OCI-LY7 (cell line): ENCODE results near the gene CXCL8. TPM values are rescaled to one million over a fixed set of nuclear protein-coding genes. Genes with fewer than 3 reads are reported as not detected.
"Not testable (repeated sequence)": the region's sequence is repeated elsewhere in the genome, so short reads cannot be mapped to it uniquely, and the experiment has no call there.

Experiments
- BruUV-seq: library from RNA; stranded (reverse); fragments of 400-500 nt; replicated peaks from 2 replicates; lab custom pipeline; 2021; lab: Mats Ljungman, UMichigan
- CTCF ChIA-PET: fragments of 300-600 bp; sonication (Branson Sonifier 250); formaldehyde crosslinking; loops from one replicate; lab custom pipeline; 2022; ENCODE audit warnings: antibody characterized with exemption; ENCODE audit not compliant: unreplicated experiment; lab: Charles Lee
- POLR2A ChIA-PET: fragments of 300-600 bp; sonication (Branson Sonifier 250); formaldehyde crosslinking; loops from one replicate; lab custom pipeline; 2022; ENCODE audit warnings: antibody characterized with exemption; lab: Charles Lee
- DNase-seq: peaks from one replicate; pipeline ENCODE4 v3.0.0-alpha.2; 2015; ENCODE audit warnings: low spot score
- H2AFZ ChIP-seq: fragments of 200-600 bp; sonication (generic), shearing (Covaris generic); 2 replicates; pipeline ENCODE4 v1.6.1; 2014; ENCODE audit warnings: mild to moderate bottlenecking, antibody characterized with exemption, low read length, moderate library complexity
- H3K27ac ChIP-seq: fragments of 200-600 bp; sonication (generic); 2 replicates; pipeline ENCODE4 v1.5.1; 2014; ENCODE audit warnings: mixed run types, low read depth, mild to moderate bottlenecking, moderate library complexity, low read length, inconsistent platforms; ENCODE audit not compliant: poor library complexity, severe bottlenecking
- H3K36me3 ChIP-seq: fragments of 200-600 bp; sonication (generic); 2 replicates; pipeline ENCODE4 v1.6.1; 2014; ENCODE audit warnings: mild to moderate bottlenecking, antibody characterized with exemption, low read length, moderate library complexity, mixed read lengths; ENCODE audit not compliant: insufficient read depth
- H3K4me1 ChIP-seq: fragments of 200-600 bp; sonication (generic); 2 replicates; pipeline ENCODE4 v1.5.1; 2014; ENCODE audit warnings: mild to moderate bottlenecking, low read length; ENCODE audit not compliant: insufficient read depth, poor library complexity, severe bottlenecking
- H3K4me2 ChIP-seq: fragments of 200-600 bp; sonication (generic); 2 replicates; pipeline ENCODE4 v1.6.1; 2014; ENCODE audit warnings: mild to moderate bottlenecking, low read length
- H3K4me3 ChIP-seq: fragments of 200-600 bp; sonication (generic); 2 replicates; pipeline ENCODE4 v1.5.1; 2014; ENCODE audit warnings: mild to moderate bottlenecking, low read depth, low read length; ENCODE audit not compliant: poor library complexity, severe bottlenecking
- H3K79me2 ChIP-seq: fragments of 200-600 bp; sonication (generic); 2 replicates; pipeline ENCODE4 v1.6.1; 2016; ENCODE audit warnings: low read depth, mild to moderate bottlenecking, low read length, moderate library complexity, mixed read lengths; ENCODE audit not compliant: insufficient read depth
- H3K9me2 ChIP-seq: fragments of 200-600 bp; sonication (generic); 2 replicates; pipeline ENCODE4 v1.6.1; 2016; ENCODE audit warnings: mild to moderate bottlenecking, low read length, mixed read lengths; ENCODE audit not compliant: insufficient read depth
- H3K9me3 ChIP-seq: fragments of 200-600 bp; sonication (generic); 2 replicates; pipeline ENCODE4 v1.6.1; 2014; ENCODE audit warnings: mild to moderate bottlenecking, mixed run types, low read length, mixed read lengths
- H4K20me1 ChIP-seq: fragments of 200-600 bp; sonication (generic); 2 replicates; pipeline ENCODE4 v1.6.1; 2014; ENCODE audit warnings: mild to moderate bottlenecking, antibody characterized with exemption, low read length, moderate library complexity, mixed read lengths; ENCODE audit not compliant: insufficient read depth
- CTCF ChIP-seq: fragments of 200-600 bp; sonication (generic); conservative IDR thresholded peaks from 2 replicates; pipeline ENCODE4 v1.5.1; 2014; ENCODE audit warnings: mild to moderate bottlenecking, antibody characterized with exemption, low read length, moderate library complexity, mixed read lengths
- EZH2phosphoT487 ChIP-seq: fragments of 200-600 bp; sonication (generic); IDR thresholded peaks from 2 replicates; pipeline ENCODE4 v1.6.1; 2018; ENCODE audit warnings: low read depth, borderline replicate concordance, mild to moderate bottlenecking, mixed run types, antibody characterized with exemption, low read length, moderate library complexity, mixed read lengths
- intact Hi-C: fragments of 100-400 bp; cut with micrococcal nuclease; formaldehyde crosslinking; loops from one replicate; pipeline ENCODE4 v1.10.0; 2022; ENCODE audit not compliant: unreplicated experiment
- total RNA-seq, 2 experiments: library from RNA; depleted of rRNA in 1 of 2; stranded (reverse); fragments of >200 nt in 1 of 2; shearing (Covaris generic) in 1 of 2; gene quantifications; 2 replicates each; pipeline ENCODE4 v1.2.3, GENCODE V29; 2014 to 2022

CXCL8 gene
- total RNA-seq, 2 experiments from 2014 or later = not detected

GRCh38 chr4:73765296-73765695, 24.9 kb downstream of the CXCL8 start:
- BruUV-seq = no TSS peak
- DNase-seq = no peak
- TF ChIP-seq EZH2phosphoT487 (no peak), CTCF (no peak)
- H4K20me1 ChIP-seq = no peaks in the 10 kb centered on the region
- H3K4me1 ChIP-seq = no peaks in the 10 kb centered on the region
- H3K9me3 ChIP-seq = no peaks in the 10 kb centered on the region
- no peaks in the 10 kb centered on the region for H3K36me3 ChIP-seq
- ChIA-PET POLR2A (no interaction called here), CTCF (no interaction called here)
- no peak overlapping the region for H3K4me2 ChIP-seq
- H3K79me2 ChIP-seq = no peaks in the 10 kb centered on the region
- intact Hi-C loops = no loop called here
- H3K9me2 ChIP-seq = no peaks in the 10 kb centered on the region
- H3K4me3 ChIP-seq = no peak overlapping the region
- H3K27ac ChIP-seq = no peak overlapping the region
- H2AFZ ChIP-seq = no peak overlapping the region

GRCh38 chr4:73770917-73771316, 30.5 kb downstream of the CXCL8 start:
- ChIA-PET CTCF (no interaction called here), POLR2A (no interaction called here)
- TF ChIP-seq EZH2phosphoT487 (no peak), CTCF (no peak)
- no peak for DNase-seq
- Histone ChIP-seq H3K9me2 (no peaks in the 10 kb centered on the region), H3K36me3 (no peaks in the 10 kb centered on the region), H3K27ac (no peak overlapping the region), H3K79me2 (no peaks in the 10 kb centered on the region), H3K9me3 (no peaks in the 10 kb centered on the region), H3K4me1 (no peaks in the 10 kb centered on the region), H2AFZ (no peak overlapping the region), H4K20me1 (no peaks in the 10 kb centered on the region), H3K4me2 (no peak overlapping the region), H3K4me3 (no peak overlapping the region)
- BruUV-seq = no TSS peak
- intact Hi-C loops = no loop called here

GRCh38 chr4:73772363-73772762, 32.0 kb downstream of the CXCL8 start:
- ChIA-PET POLR2A (no interaction called here), CTCF (no interaction called here)
- no peaks in the 10 kb centered on the region for H3K9me2 ChIP-seq
- H3K9me3 ChIP-seq = no peaks in the 10 kb centered on the region
- H3K27ac ChIP-seq = no peak overlapping the region
- no peaks in the 10 kb centered on the region for H3K36me3 ChIP-seq
- BruUV-seq = no TSS peak
- no peaks in the 10 kb centered on the region for H4K20me1 ChIP-seq
- H3K4me1 ChIP-seq = no peaks in the 10 kb centered on the region
- no peak for TF ChIP-seq CTCF
- no peak for TF ChIP-seq EZH2phosphoT487
- intact Hi-C loops = no loop called here
- no peaks in the 10 kb centered on the region for H3K79me2 ChIP-seq
- H2AFZ ChIP-seq = no peak overlapping the region
- H3K4me3 ChIP-seq = no peak overlapping the region
- DNase-seq = no peak
- H3K4me2 ChIP-seq = no peak overlapping the region

GRCh38 chr4:73774406-73774805, 34.0 kb downstream of the CXCL8 start:
- H3K9me2 ChIP-seq, H3K4me3 ChIP-seq, CTCF ChIA-PET, POLR2A ChIA-PET, H3K4me2 ChIP-seq, H3K4me1 ChIP-seq, H3K9me3 ChIP-seq, DNase-seq, H3K79me2 ChIP-seq, H3K36me3 ChIP-seq, intact Hi-C loops, BruUV-seq, H2AFZ ChIP-seq, H3K27ac ChIP-seq, H4K20me1 ChIP-seq: not testable (repeated sequence)
